Duodenal mucosa (tissue), 2 donors: ENCODE results near the gene FBXO46.
A peak's percentile ranks its signal among the peaks of the same experiment; 100 is the strongest.

Experiments
- H3K27ac ChIP-seq: one replicate; pipeline ENCODE4 v1.7.0; 2013; ENCODE audit warnings: low read depth, low read length
- H3K27me3 ChIP-seq, 2 donors: one replicate each; pipeline ENCODE4 v1.7.0; 2013; ENCODE audit warnings: low read length in 2 of 2, control low read depth in 1 of 2; ENCODE audit not compliant: insufficient read depth in 2 of 2, control insufficient read depth in 1 of 2
- H3K36me3 ChIP-seq, 2 donors: one replicate each; pipeline ENCODE4 v1.7.0; 2013; ENCODE audit warnings: low read length in 2 of 2, control low read depth in 1 of 2; ENCODE audit not compliant: insufficient read depth in 2 of 2, control insufficient read depth in 1 of 2
- H3K4me1 ChIP-seq, 2 donors: one replicate each; pipeline ENCODE4 v1.7.0; 2013; ENCODE audit warnings: low read length in 2 of 2, control low read depth in 1 of 2; ENCODE audit not compliant: insufficient read depth in 2 of 2, control insufficient read depth in 1 of 2
- H3K4me3 ChIP-seq, 2 donors: one replicate each; pipeline ENCODE4 v1.7.0; 2013; ENCODE audit warnings: low read length in 2 of 2, low read depth in 1 of 2
- H3K9ac ChIP-seq, 2 donors: one replicate each; pipeline ENCODE4 v1.7.0; 2013; ENCODE audit warnings: low read length in 2 of 2, low read depth in 1 of 2
- H3K9me3 ChIP-seq, 2 donors: one replicate each; pipeline ENCODE4 v1.7.0; 2013; ENCODE audit warnings: low read length in 2 of 2, control low read depth in 1 of 2; ENCODE audit not compliant: control insufficient read depth in 1 of 2

Gene FBXO46

GRCh38 chr19:45711851-45712698, 18.6 kb downstream of the FBXO46 start:
- peaks cover 0 to 4% of the 10 kb centered on the region in 2 donors for H3K36me3 ChIP-seq
- H3K4me1 ChIP-seq: peaks cover 8 to 11% of the 10 kb centered on the region in 2 donors
- H3K27me3 ChIP-seq: no peaks in the 10 kb centered on the region
- H3K9ac ChIP-seq: no peak overlapping the region
- no peak overlapping the region for H3K27ac ChIP-seq
- H3K4me3 ChIP-seq: no peak overlapping the region
- H3K9me3 ChIP-seq: no peaks in the 10 kb centered on the region

GRCh38 chr19:45710356-45711130, 20.2 kb downstream of the FBXO46 start:
- Histone ChIP-seq H3K9ac (no peak overlapping the region), H3K27ac (no peak overlapping the region), H3K4me1 (no peaks in the 10 kb centered on the region), H3K27me3 (no peaks in the 10 kb centered on the region), H3K4me3 (no peak overlapping the region), H3K9me3 (no peaks in the 10 kb centered on the region), H3K36me3 (peaks cover 0 to 4% of the 10 kb centered on the region in 2 donors)

GRCh38 chr19:45705710-45706415, 24.8 kb downstream of the FBXO46 start:
- Histone ChIP-seq H3K36me3 (peaks cover 0 to 24% of the 10 kb centered on the region in 2 donors), H3K9me3 (no peaks in the 10 kb centered on the region), H3K9ac (no peak overlapping the region), H3K27me3 (no peaks in the 10 kb centered on the region), H3K4me3 (no peak overlapping the region), H3K4me1 (no peaks in the 10 kb centered on the region), H3K27ac (no peak overlapping the region)

GRCh38 chr19:45705115-45705514, 25.6 kb downstream of the FBXO46 start:
- Histone ChIP-seq H3K4me3 (no peak overlapping the region), H3K4me1 (no peaks in the 10 kb centered on the region), H3K36me3 (peaks cover 0 to 24% of the 10 kb centered on the region in 2 donors)

GRCh38 chr19:45701676-45702075, 29.0 kb downstream of the FBXO46 start:
- H3K9ac ChIP-seq: no peak overlapping the region
- no peaks in the 10 kb centered on the region for H3K9me3 ChIP-seq
- no peak overlapping the region for H3K27ac ChIP-seq
- H3K4me1 ChIP-seq: no peaks in the 10 kb centered on the region
- H3K4me3 ChIP-seq: no peak overlapping the region
- peaks cover 0 to 25% of the 10 kb centered on the region in 2 donors for H3K36me3 ChIP-seq
- H3K27me3 ChIP-seq: no peaks in the 10 kb centered on the region

More at GRCh38 chr19:45705115-45705514, 25.6 kb downstream of the FBXO46 start:
- Histone ChIP-seq H3K27me3 (no peaks in the 10 kb centered on the region), H3K9ac (no peak overlapping the region), H3K9me3 (no peaks in the 10 kb centered on the region), H3K27ac (no peak overlapping the region)

- Histone ChIP-seq H3K4me1 (peaks cover 5 to 16% of the 10 kb centered on the region in 2 donors), H3K4me3 (peak overlapping the region; percentile 94 to 95), H3K27ac (peak overlapping the region; percentile 87), H3K36me3 (peaks cover 2 to 16% of the 10 kb centered on the region in 2 donors), H3K9ac (peak overlapping the region; percentile 92 to 94), H3K27me3 (no peaks in the 10 kb centered on the region), H3K9me3 (no peaks in the 10 kb centered on the region)
Observed at GRCh38 chr19:45693106-45693788, 37.4 kb downstream of the FBXO46 start.

- H3K36me3 ChIP-seq: peaks cover 10 to 24% of the 10 kb centered on the region in 2 donors
- H3K27me3 ChIP-seq: no peaks in the 10 kb centered on the region
- peaks cover 5 to 16% of the 10 kb centered on the region in 2 donors for H3K4me1 ChIP-seq
- peak within 1 kb of the TSS; percentile 94 to 95 for H3K4me3 ChIP-seq
- H3K9me3 ChIP-seq: no peaks in the 10 kb centered on the region
- H3K27ac ChIP-seq: peak within 1 kb of the TSS; percentile 87
- H3K9ac ChIP-seq: peak within 1 kb of the TSS; percentile 92 to 94
Observed at GRCh38 chr19:45692187-45693105, 38.2 kb downstream of the FBXO46 start, which contains the start of gene QPCTL. Gene QPCTL (plus strand): TSS chr19:45692666. CDS start chr19:45692704, 38 bp downstream.

- Histone ChIP-seq H3K36me3 (peaks cover 11 to 27% of the 10 kb centered on the region in 2 donors), H3K9me3 (no peaks in the 10 kb centered on the region), H3K27me3 (no peaks in the 10 kb centered on the region), H3K4me3 (peak within 1 kb of the TSS; percentile 94 to 95), H3K4me1 (peaks cover 5 to 16% of the 10 kb centered on the region in 2 donors), H3K9ac (peak within 1 kb of the TSS; percentile 92 to 94), H3K27ac (peak within 1 kb of the TSS; percentile 87)
Observed at GRCh38 chr19:45691516-45692186, 39.0 kb downstream of the FBXO46 start, which contains the start of gene SNRPD2. Gene SNRPD2 (minus strand): TSS chr19:45691953. CDS start chr19:45691888, 65 bp downstream.
